NCI-H1930 (cell line): ENCODE data around the gene MTARC1.

Source experiments
- DNase-seq, 2 experiments: peaks; one replicate each; lab custom pipeline; 2025; lab: John Stamatoyannopoulos, UW

MTARC1 gene

GRCh38 chr1:220806408-220806807 is 19.7 kb downstream of the MTARC1 start:
- DNase-seq, result no peak

GRCh38 chr1:220807726-220808125 is 21.0 kb downstream of the MTARC1 start:
- DNase-seq, result no peak

GRCh38 chr1:220808345-220809186 is 21.9 kb downstream of the MTARC1 start:
- DNase-seq, result no peak

- DNase-seq, result no peak
Observed at GRCh38 chr1:220809187-220809550, 22.5 kb downstream of the MTARC1 start.

GRCh38 chr1:220809704-220810103 is 23.0 kb downstream of the MTARC1 start:
- DNase-seq, result no peak

GRCh38 chr1:220810179-220810653 is 23.5 kb downstream of the MTARC1 start:
- DNase-seq, result no peak

GRCh38 chr1:220810963-220811362 is 24.2 kb downstream of the MTARC1 start:
- no peak for DNase-seq

GRCh38 chr1:220811695-220812094 is 25.0 kb downstream of the MTARC1 start:
- DNase-seq, result no peak

GRCh38 chr1:220812308-220812707 is 25.6 kb downstream of the MTARC1 start:
- DNase-seq, result no peak

GRCh38 chr1:220813013-220813412 is 26.3 kb downstream of the MTARC1 start:
- DNase-seq, result no peak

GRCh38 chr1:220815409-220815808 is 28.7 kb downstream of the MTARC1 start:
- no peak for DNase-seq

- DNase-seq, result no peak
Observed at GRCh38 chr1:220817907-220818306, 31.2 kb downstream of the MTARC1 start.

- no peak for DNase-seq
Observed at GRCh38 chr1:220818421-220819173, 31.9 kb downstream of the MTARC1 start.

- DNase-seq, result no peak
Observed at GRCh38 chr1:220819467-220820026, 32.8 kb downstream of the MTARC1 start.

- no peak for DNase-seq
Observed at GRCh38 chr1:220824031-220824989, 37.6 kb downstream of the MTARC1 start.

GRCh38 chr1:220825819-220826551 is 39.3 kb downstream of the MTARC1 start:
- no peak for DNase-seq

GRCh38 chr1:220826729-220827128 is 40.0 kb downstream of the MTARC1 start:
- no peak for DNase-seq

- DNase-seq, result no peak
Observed at GRCh38 chr1:220827445-220828178, 40.9 kb downstream of the MTARC1 start.

- no peak for DNase-seq
Observed at GRCh38 chr1:220828179-220828490, 41.4 kb downstream of the MTARC1 start.

- DNase-seq, result no peak
Observed at GRCh38 chr1:220828950-220829586, 42.4 kb downstream of the MTARC1 start.
